Large intestine (tissue), 3 donors: ENCODE data around the gene ELFN1. TPM values are rescaled to one million over a fixed set of nuclear protein-coding genes. Genes with fewer than 3 reads are reported as not detected.

Source experiments
- DNase-seq, 2 donors: peaks; one replicate each; pipeline versions ENCODE4 v3.0.0 to v3.0.0-alpha.2; 2013
- H3K27ac ChIP-seq: one replicate; pipeline ENCODE4 v1.5.1; 2013; ENCODE audit warnings: low read length
- H3K27me3 ChIP-seq: 2 replicates; pipeline ENCODE4 v1.6.1; 2013; ENCODE audit warnings: low read length; ENCODE audit not compliant: control insufficient read depth, insufficient read depth
- H3K36me3 ChIP-seq: 2 replicates; pipeline ENCODE4 v1.6.1; 2013; ENCODE audit warnings: low read length; ENCODE audit not compliant: control insufficient read depth, insufficient read depth
- H3K4me1 ChIP-seq: one replicate; pipeline ENCODE4 v1.6.1; 2013; ENCODE audit warnings: low read length; ENCODE audit not compliant: control insufficient read depth, insufficient read depth
- H3K4me3 ChIP-seq: one replicate; pipeline ENCODE4 v1.5.1; 2013; ENCODE audit warnings: low read length
- H3K9me3 ChIP-seq: one replicate; pipeline ENCODE4 v1.6.1; 2013; ENCODE audit warnings: mild to moderate bottlenecking, low read depth, low read length, moderate library complexity; ENCODE audit not compliant: control insufficient read depth
- WGBS: methylation state at CpG from one replicate; pipeline ENCODE4 v1.1.5; 2013; ENCODE audit warnings: low lambda C conversion rate; ENCODE audit not compliant: insufficient coverage; 5-methylcytosine and 5-hydroxymethylcytosine counted together
- polyA plus RNA-seq: library from polyadenylated mRNA; unstranded; fragments of 120-200 nt; gene quantifications from one replicate; pipeline ENCODE4 v1.2.1, GENCODE V29; 2013

The ELFN1 gene
- polyA plus RNA-seq, 1 donor: 2.3 TPM

DNA sequence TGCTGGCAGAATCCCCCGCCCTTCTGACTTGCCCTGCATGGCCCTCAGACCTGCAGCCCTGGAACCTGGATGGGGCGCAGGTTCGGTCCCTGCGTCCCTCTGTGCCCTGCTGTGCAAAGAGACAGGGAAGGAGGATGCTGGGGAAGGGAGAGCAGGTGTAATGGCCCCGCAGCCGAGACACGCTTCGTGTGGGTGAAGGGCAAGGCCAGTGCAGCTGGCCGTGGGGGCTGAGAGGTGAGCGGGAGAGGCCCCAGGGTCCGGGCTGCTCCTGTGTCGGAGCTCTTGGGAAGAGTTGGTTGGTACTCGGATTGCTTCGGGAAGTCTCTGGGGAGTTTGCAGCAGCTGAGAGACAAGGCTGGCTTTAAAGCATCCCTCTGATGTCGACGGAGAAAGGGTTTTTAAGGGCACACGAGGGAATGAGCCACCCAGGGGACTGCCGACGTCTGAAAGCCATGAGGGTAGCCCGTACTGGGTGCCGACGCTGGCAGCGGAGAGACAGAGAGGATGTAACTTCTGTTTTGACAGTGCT is 6.5 kb downstream of the ELFN1 start:
- no peak for DNase-seq
- no peaks in the 10 kb centered on the region for H3K9me3 ChIP-seq
- H3K27me3 ChIP-seq: peaks cover 32% of the 10 kb centered on the region
- no peak overlapping the region for H3K27ac ChIP-seq
- no peaks in the 10 kb centered on the region for H3K4me1 ChIP-seq
- WGBS: no CpG with 5 or more reads among the region's 23 CpGs
- no peaks in the 10 kb centered on the region for H3K36me3 ChIP-seq
- no peak overlapping the region for H3K4me3 ChIP-seq

DNA sequence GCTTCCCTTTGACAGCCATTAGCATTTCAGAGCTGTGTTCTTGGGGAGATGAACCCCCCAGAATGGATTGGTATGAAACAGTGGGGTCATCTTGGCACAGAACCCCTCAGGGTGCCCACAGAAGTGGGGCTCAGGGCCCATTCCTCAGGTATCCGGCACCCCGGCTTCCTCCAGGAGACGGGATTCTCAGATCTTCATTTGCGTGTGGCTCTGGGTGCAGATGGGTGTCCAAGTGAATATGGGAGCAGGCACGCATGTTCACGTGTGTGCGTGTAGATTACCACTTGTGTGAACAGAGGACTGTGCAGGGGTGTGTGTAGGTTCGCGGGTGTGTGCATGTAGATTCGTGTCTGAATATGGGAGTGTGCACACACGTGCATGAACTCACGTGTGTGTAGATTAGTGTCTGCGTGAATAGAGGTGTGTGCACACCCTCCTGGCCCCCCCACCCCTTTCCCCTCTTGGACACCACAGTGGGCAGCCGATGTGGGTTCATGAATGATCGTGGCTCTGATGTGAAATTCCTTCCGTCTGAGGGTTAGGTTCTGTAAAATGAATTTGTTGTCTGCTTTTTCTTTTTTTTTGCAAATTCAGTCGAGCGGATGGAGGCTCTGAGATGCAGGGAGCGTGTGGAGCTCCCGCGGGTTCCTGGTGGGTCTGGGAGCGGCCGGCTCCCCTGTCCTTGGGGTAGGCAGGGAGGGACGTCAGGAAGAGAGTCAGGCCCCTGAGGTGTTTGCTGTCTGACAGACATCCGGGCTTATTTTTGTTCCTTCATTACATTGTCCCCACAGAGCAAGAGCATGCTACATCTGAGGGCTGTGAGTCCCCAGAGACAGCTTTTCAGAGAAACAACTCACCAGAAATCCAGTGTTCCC is 7.4 kb downstream of the ELFN1 start:
- no peak overlapping the region for H3K27ac ChIP-seq
- no peak for DNase-seq
- H3K36me3 ChIP-seq: no peaks in the 10 kb centered on the region
- H3K9me3 ChIP-seq: no peaks in the 10 kb centered on the region
- no peaks in the 10 kb centered on the region for H3K4me1 ChIP-seq
- H3K4me3 ChIP-seq: no peak overlapping the region
- no CpG with 5 or more reads among the region's 25 CpGs for WGBS
- H3K27me3 ChIP-seq: peaks cover 24% of the 10 kb centered on the region

DNA sequence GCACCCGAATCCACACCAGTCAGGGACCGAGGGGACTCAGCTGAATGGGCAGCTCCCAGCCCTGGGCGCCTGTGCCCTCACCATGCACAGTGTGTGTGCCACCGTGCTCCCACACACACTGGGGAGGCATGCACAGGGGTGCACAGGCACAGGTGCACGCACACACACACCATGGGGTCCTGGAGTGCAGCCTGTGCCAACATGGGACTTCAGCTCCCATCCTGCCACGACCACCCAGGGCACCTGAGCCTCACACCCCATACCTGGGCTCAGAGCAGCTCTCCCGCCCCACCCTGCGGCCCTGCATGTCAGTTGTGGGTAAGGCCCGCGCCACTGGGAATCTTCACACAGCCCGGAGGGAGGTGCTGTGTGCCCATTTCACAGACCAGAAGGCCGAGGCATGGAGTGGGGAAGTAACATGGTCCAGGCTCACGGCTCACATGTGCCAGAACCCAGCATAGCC is 8.0 kb downstream of the ELFN1 start:
- no peaks in the 10 kb centered on the region for H3K9me3 ChIP-seq
- WGBS: no CpG with 5 or more reads among the region's 13 CpGs
- H3K4me1 ChIP-seq: no peaks in the 10 kb centered on the region
- H3K27ac ChIP-seq: no peak overlapping the region
- no peaks in the 10 kb centered on the region for H3K36me3 ChIP-seq
- H3K27me3 ChIP-seq: peaks cover 21% of the 10 kb centered on the region
- DNase-seq: no peak
- H3K4me3 ChIP-seq: no peak overlapping the region

DNA sequence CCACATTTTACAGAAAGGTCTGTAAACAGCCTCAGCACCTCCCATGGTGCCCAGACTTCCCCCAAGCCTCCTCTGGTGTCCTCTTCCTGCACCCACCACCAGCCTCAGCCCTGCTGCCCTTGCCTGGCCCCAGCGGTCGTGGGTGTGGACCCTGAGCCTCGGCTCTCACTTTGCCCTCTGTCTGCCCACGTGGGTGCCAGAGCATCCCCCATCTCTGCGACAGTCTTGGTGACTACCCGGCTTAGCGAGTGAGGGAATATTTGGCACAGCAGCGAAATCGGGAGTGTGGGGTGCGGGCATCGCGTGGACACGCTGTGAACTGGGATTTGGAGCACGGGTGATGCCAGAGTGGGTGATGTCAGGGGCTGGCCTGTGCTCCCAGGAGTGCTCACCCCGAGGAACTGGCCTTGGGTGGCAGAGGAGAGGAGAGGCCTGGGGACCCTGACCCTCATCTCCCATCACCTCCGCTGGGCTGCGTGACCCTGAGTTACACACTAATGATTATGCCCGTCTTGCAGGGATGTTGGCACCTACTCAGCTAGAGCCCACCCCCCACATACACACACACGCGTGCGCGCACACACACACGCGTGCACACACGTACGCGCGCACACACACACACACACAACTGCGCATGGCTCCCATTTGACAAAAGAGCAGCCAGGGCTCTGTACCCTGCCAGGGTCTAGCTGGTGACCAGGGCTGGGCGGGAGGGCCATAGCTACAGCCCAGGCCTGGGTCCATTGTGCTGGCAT is 8.7 kb downstream of the ELFN1 start:
- no CpG with 5 or more reads among the region's 30 CpGs for WGBS
- H3K27me3 ChIP-seq: peaks cover 20% of the 10 kb centered on the region
- no peak for DNase-seq
- no peaks in the 10 kb centered on the region for H3K4me1 ChIP-seq
- no peaks in the 10 kb centered on the region for H3K36me3 ChIP-seq
- no peak overlapping the region for H3K4me3 ChIP-seq
- H3K9me3 ChIP-seq: no peaks in the 10 kb centered on the region
- H3K27ac ChIP-seq: no peak overlapping the region

- Histone ChIP-seq H3K9me3 (peaks cover 4% of the 10 kb centered on the region), H3K27me3 (peaks cover 13% of the 10 kb centered on the region)
- WGBS: no CpG with 5 or more reads among the region's 15 CpGs
Observed at GRCh38 chr7:1679326-1679965, 9.4 kb downstream of the ELFN1 start.

GRCh38 chr7:1679966-1680730 is 10.1 kb downstream of the ELFN1 start:
- no CpG with 5 or more reads among the region's 22 CpGs for WGBS
- H3K9me3 ChIP-seq: peaks cover 4% of the 10 kb centered on the region
- no peak for DNase-seq
- H3K36me3 ChIP-seq: no peaks in the 10 kb centered on the region
- H3K27ac ChIP-seq: no peak overlapping the region
- H3K27me3 ChIP-seq: peaks cover 11% of the 10 kb centered on the region
- no peak overlapping the region for H3K4me3 ChIP-seq
- no peaks in the 10 kb centered on the region for H3K4me1 ChIP-seq

More at GRCh38 chr7:1679326-1679965, 9.4 kb downstream of the ELFN1 start:
- no peak for DNase-seq
- H3K4me3 ChIP-seq: no peak overlapping the region
- no peak overlapping the region for H3K27ac ChIP-seq
- H3K36me3 ChIP-seq: no peaks in the 10 kb centered on the region
- no peaks in the 10 kb centered on the region for H3K4me1 ChIP-seq

- Histone ChIP-seq H3K4me1 (no peaks in the 10 kb centered on the region), H3K27ac (no peak overlapping the region), H3K36me3 (no peaks in the 10 kb centered on the region), H3K4me3 (no peak overlapping the region), H3K9me3 (peaks cover 4% of the 10 kb centered on the region), H3K27me3 (no peaks in the 10 kb centered on the region)
- DNase-seq: no peak
- no CpG with 5 or more reads among the region's 9 CpGs for WGBS
Observed at GRCh38 chr7:1681581-1681980, 11.5 kb downstream of the ELFN1 start.

GRCh38 chr7:1685000-1685624 is 15.0 kb downstream of the ELFN1 start:
- H3K36me3 ChIP-seq: no peaks in the 10 kb centered on the region
- no peak overlapping the region for H3K27ac ChIP-seq
- 100% methylated on average over 1 of the region's 1 CpG for WGBS
- no peak overlapping the region for H3K4me3 ChIP-seq
- DNase-seq: no peak
- H3K27me3 ChIP-seq: no peaks in the 10 kb centered on the region
- H3K9me3 ChIP-seq: peaks cover 4% of the 10 kb centered on the region
- H3K4me1 ChIP-seq: no peaks in the 10 kb centered on the region

DNA sequence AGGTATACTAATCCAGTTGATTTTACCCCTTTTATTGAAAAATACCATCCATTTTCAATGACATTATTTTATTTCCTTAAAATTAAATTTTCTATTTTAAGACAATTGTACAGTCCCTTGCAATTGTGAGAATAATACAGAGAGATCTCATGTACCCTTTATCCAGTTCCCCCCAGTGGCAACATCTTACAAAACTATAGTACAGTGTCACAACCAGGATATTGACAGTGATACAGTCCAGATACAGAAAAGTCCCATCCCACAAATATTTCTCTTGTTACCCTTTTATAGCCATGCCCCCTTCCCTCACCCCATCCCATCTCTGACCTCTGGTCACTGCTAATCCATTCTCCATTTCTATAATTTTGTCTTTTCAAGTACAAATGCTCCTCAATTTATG is 18.5 kb downstream of the ELFN1 start:
- no peak for DNase-seq
- Histone ChIP-seq H3K27ac (no peak overlapping the region), H3K36me3 (no peaks in the 10 kb centered on the region), H3K27me3 (no peaks in the 10 kb centered on the region), H3K4me1 (no peaks in the 10 kb centered on the region), H3K4me3 (no peak overlapping the region), H3K9me3 (peaks cover 4% of the 10 kb centered on the region)
